Gastrocnemius medialis (tissue), 4 donors: ENCODE data around the gene MAG.

ENCODE experiments used
- POLR2A ChIP-seq, 2 donors: fragments of 450-650 bp; IDR thresholded peaks; one replicate each; pipeline ENCODE4 v1.6.1; 2017; ENCODE audit warnings: antibody characterized with exemption in 2 of 2, mild to moderate bottlenecking in 2 of 2, moderate library complexity in 2 of 2
- TF ChIP-seq, protein P1 (sequence below), 5 experiments: fragments of 450-650 bp in 3 of 5; fragments of 200-600 bp in 2 of 5; sonication (generic) in 2 of 5; IDR thresholded peaks in 4 of 5; conservative IDR thresholded peaks in 1 of 5; 1 replicate in 4 of 5; 2 replicates in 1 of 5; pipeline ENCODE4 v1.5.1; 2016 to 2019; ENCODE audit warnings: antibody characterized with exemption in 5 of 5, mild to moderate bottlenecking in 3 of 5, moderate library complexity in 3 of 5

DNA sequence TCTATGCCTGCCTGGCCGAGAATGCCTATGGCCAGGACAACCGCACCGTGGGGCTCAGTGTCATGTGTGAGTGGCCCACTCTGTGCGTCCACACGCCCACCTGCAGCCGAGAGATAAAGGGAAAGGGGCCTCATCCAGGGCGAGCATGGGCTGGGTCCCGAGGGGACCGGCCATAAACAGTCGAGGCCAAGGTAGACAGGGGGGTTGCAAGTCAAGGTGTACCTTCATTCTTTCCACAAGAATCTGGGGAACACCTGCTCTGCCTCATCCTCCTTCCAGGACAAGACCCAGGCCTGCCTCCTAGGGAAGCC lies 8.3 kb downstream of the MAG start:
- TF ChIP-seq, protein P1, sequence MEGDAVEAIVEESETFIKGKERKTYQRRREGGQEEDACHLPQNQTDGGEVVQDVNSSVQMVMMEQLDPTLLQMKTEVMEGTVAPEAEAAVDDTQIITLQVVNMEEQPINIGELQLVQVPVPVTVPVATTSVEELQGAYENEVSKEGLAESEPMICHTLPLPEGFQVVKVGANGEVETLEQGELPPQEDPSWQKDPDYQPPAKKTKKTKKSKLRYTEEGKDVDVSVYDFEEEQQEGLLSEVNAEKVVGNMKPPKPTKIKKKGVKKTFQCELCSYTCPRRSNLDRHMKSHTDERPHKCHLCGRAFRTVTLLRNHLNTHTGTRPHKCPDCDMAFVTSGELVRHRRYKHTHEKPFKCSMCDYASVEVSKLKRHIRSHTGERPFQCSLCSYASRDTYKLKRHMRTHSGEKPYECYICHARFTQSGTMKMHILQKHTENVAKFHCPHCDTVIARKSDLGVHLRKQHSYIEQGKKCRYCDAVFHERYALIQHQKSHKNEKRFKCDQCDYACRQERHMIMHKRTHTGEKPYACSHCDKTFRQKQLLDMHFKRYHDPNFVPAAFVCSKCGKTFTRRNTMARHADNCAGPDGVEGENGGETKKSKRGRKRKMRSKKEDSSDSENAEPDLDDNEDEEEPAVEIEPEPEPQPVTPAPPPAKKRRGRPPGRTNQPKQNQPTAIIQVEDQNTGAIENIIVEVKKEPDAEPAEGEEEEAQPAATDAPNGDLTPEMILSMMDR (IDR thresholded peaks at IDR 0.05 in 4 of 5, conservative IDR thresholded peaks at IDR 0.05 in 1 of 5) = no peak
- TF ChIP-seq POLR2A (IDR thresholded peaks at IDR 0.05) = no peak
